Heart left ventricle (tissue), 13 donors: ENCODE measurements around the gene ZFAND3.

Source experiments
- POLR2A ChIP-seq, 2 donors: fragments of 450-650 bp; IDR thresholded peaks; one replicate each; pipeline ENCODE4 v1.6.1; 2017; ENCODE audit warnings: antibody characterized with exemption in 2 of 2, mild to moderate bottlenecking in 2 of 2, moderate library complexity in 2 of 2
- TF ChIP-seq, protein P1 (sequence below), 12 donors: fragments of 200-600 bp; sonication (generic) in 4 of 12; IDR thresholded peaks; one replicate each; pipeline versions ENCODE4 v1.5.0 to v1.8.0; 2018 to 2022; ENCODE audit warnings: antibody characterized with exemption in 12 of 12, mild to moderate bottlenecking in 5 of 12
- donor health status: ischemic (EF 13 %, LVEDD 7.1; RV severe dilation, severe dysfunction).
- donor health status: DM: no; HTN: yes; CAD: no.
- donor health status: DM: no; HTN: no; CAD: no.
- donor health status: ischemic (EF 25% LVEDD 6.9; RV normal size, moderate dysfunction).
- donor health status: ischemic (EF 25% LVEDD 5.7; RV mildly dilated, moderate dysfunction).
- donor health status: ischemic (EF 35%, LVEDD 5.7; RV mildly dilated, moderate dysfunction).
- donor health status: nonischemic (EF 11% LVEDD 7.7; RV severe dilation, severe dysfunction).
- donor health status: DM: yes; HTN: yes; CAD: no.
- donor health status: PGD.
- donor health status: ischemic (EF 29% LVEDD 5.4; RV normal size, mild dysfunction).
- donor health status: nonischemic (EF 23%, LVEDD 6.1; RV moderate dilation, normal function).

DNA sequence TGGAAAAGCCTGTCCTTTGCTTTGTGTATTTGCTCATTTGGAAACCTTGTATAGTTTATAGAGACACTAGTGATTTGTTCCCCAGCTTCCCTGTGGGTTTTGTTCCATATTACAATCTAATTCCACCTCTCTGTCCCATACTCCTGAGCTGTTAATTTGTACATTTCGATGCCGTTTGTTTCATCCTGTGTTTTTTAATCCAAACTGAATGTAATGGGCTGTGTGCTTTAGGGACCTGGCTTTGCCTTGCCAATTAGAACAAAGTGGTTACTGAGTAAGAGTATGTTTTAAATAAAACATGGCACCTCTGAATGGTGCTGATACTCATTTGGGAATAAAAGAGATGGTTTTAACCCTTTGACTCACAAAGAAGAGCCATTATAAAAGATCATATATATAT is 122.3 kb downstream of the ZFAND3 start:
- TF ChIP-seq, protein P1, sequence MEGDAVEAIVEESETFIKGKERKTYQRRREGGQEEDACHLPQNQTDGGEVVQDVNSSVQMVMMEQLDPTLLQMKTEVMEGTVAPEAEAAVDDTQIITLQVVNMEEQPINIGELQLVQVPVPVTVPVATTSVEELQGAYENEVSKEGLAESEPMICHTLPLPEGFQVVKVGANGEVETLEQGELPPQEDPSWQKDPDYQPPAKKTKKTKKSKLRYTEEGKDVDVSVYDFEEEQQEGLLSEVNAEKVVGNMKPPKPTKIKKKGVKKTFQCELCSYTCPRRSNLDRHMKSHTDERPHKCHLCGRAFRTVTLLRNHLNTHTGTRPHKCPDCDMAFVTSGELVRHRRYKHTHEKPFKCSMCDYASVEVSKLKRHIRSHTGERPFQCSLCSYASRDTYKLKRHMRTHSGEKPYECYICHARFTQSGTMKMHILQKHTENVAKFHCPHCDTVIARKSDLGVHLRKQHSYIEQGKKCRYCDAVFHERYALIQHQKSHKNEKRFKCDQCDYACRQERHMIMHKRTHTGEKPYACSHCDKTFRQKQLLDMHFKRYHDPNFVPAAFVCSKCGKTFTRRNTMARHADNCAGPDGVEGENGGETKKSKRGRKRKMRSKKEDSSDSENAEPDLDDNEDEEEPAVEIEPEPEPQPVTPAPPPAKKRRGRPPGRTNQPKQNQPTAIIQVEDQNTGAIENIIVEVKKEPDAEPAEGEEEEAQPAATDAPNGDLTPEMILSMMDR (IDR thresholded peaks at IDR 0.05): no peak
- TF ChIP-seq POLR2A (IDR thresholded peaks at IDR 0.05): no peak
